Purkinje cell (primary cell): ENCODE data around the gene ASB9. TPM values are rescaled to one million over a fixed set of nuclear protein-coding genes. Genes with fewer than 3 reads are reported as not detected.

ENCODE experiments used
- polyA plus RNA-seq: library from polyadenylated mRNA; unstranded; fragments of >200 nt; fragmentation: Nextera tagmentation; gene quantifications from 2 replicates; pipeline ENCODE4 v1.2.1, GENCODE V29; 2014

ASB9 gene
- polyA plus RNA-seq = not detected in 2 replicates

GRCh38 chrX:15269618-15270521 is at the start of gene ASB9:
TSS of gene ASB9 (minus strand) at chrX:15270083. CDS start at chrX:15269874, 209 bp downstream.

GRCh38 chrX:15315509-15315908 is 45.6 kb upstream of the ASB9 start, which contains the start of gene ASB11:
TSS of gene ASB11 (minus strand) at chrX:15315640. CDS start at chrX:15315605, 35 bp downstream.

Other genes with a start within 250 kb of the ASB9 start
- gene ASB11, start 45.6 kb upstream of the ASB9 start, polyA plus RNA-seq = not detected in 2 replicates
- gene PIGA, start 65.4 kb upstream of the ASB9 start, polyA plus RNA-seq = 3.7 and 3.8 TPM in 2 replicates
- not detected in 2 replicates for gene VEGFD, start 114.3 kb upstream of the ASB9 start, polyA plus RNA-seq
- 15.7 and 17.2 TPM in 2 replicates for gene PIR, start 223.2 kb upstream of the ASB9 start, polyA plus RNA-seq
- gene BMX, start 230.7 kb upstream of the ASB9 start, polyA plus RNA-seq = not detected in 2 replicates